ENCODE results near the gene IL9.

Gene IL9

DNA sequence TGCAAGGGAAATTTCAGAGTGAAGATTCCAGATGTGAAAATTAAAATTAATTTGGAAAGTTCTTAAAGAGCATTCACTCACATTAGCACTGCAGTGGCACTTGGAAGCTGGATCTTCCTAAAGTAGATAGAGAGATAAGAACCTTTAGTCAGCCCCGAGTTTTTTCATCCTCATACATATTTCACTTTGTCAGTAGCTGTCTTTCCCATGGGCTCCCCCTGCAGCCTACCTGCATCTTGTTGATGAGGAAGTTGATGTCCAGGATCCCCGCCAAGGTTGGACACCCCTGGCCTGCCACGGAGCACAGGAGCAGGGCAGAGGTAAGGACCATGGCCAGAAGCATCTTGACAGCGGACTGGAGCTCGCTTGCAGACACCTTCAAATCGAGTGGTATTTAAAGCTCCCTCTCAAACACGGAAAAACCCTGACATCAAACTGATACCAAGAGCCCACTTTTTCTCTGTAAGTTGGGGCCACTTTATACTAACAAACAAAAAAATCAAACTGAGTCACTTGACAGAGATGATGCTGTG is at the start of gene IL9:
IL9 (minus strand) TSS at position 368 of the 533 bp plus-strand sequence; CDS start at position 343, 25 bp downstream.
- no peak for DNase-seq (ENCODE audit: low read depth)

- no peak for DNase-seq (ENCODE audit: low read depth)
Measured at GRCh38 chr5:135944967-135945560, 49.4 kb upstream of the IL9 start.

DNA sequence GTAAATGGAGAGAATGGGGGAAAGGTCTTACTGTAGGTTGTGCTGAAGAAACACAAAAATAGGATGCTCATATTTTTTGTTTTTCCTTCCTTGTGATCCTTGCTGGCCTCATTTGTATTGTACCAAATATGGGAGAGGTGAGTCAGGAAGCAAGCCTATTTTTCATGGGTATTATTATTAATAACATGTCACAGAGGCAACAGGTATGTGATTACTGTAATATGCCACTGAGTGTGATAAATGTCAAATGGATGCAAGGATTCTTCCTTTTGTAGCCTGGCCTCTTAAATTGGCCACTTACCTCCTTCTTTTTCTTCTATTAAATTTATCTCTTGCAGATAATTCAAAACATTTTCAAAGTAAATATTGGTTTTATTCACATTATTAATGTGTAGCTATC is 48.9 kb upstream of the IL9 start:
- DNase-seq (ENCODE audit: low read depth), result no peak

- no peak for DNase-seq (ENCODE audit: low read depth)
Measured at GRCh38 chr5:135942202-135942771, 46.6 kb upstream of the IL9 start.

- no peak for DNase-seq (ENCODE audit: low read depth)
Measured at GRCh38 chr5:135941711-135942110, 46.1 kb upstream of the IL9 start.

GRCh38 chr5:135937245-135937911 is 41.7 kb upstream of the IL9 start:
- DNase-seq (ENCODE audit: low read depth), result no peak

DNA sequence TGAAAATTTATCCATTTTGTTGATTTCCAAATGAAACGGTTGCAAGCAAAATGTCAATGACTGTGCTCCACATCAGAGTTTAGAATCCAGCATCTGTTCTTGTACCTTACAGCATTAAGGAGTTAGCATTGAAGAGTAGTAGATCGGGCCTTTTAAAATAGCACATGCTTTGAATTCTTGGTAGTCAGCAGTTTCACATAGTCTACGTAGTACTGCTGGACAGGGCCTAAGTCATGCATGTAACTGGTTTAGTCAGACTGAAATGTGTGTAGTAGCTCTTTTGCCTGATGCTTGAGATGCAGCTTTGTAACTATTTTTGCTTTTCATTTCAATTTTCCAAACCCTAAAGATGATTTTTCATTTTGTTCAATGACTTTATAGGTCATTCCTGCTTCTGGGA is 39.3 kb upstream of the IL9 start:
- DNase-seq (ENCODE audit: low read depth), result no peak

GRCh38 chr5:135930949-135931295 is 35.3 kb upstream of the IL9 start:
- DNase-seq (ENCODE audit: low read depth), result no peak

- DNase-seq (ENCODE audit: low read depth), result no peak
Measured at GRCh38 chr5:135930029-135930948, 34.6 kb upstream of the IL9 start.

DNA sequence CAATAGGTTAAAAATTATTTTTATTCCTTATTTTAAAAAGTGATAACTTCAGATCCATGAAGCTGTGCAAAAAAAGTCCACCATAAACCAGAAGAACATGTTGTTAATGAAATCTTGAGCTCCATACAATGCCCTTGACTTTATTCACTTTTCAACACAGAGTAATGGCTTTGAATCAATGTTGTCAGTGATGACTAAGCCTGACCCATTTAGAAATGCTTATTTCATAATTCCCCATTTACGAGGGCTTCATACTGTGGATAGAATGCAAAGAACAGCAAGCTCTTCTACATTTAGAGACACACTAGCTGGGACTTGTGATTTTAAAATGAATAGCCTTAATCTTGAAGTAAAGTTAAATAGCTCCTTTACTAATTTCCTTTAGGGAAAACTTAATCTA is 25.7 kb upstream of the IL9 start:
- no peak for DNase-seq (ENCODE audit: low read depth)

GRCh38 chr5:135920199-135920598 is 24.6 kb upstream of the IL9 start:
- no peak for DNase-seq (ENCODE audit: low read depth)

GRCh38 chr5:135916638-135917263 is 21.1 kb upstream of the IL9 start:
- DNase-seq (ENCODE audit: low read depth), result no peak

DNA sequence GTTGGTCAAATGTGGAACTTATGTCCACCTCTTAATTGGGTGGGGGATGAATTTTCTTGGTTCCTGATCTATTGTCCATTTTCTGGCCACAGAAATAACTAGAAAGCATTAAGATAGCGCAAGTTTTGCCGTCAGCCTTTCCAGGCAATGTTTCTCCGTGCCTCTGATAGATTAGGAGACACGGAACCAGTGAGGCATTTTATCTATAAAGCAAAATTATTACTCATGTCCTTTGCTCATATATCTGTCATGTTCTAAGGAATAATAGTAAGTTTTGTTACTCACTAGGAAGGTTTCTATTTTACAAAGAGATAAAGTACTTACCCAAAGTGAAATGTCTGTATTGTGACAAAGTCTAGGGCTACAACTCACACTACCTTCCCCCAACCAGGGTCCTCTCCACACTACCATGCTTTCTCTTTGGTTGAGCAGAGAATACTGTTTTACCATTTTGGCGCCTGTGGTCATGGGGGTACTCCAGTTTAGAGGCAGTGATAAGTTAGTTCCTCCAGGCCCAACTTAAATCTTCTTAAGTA is 19.9 kb upstream of the IL9 start:
- DNase-seq (ENCODE audit: low read depth), result no peak

- no peak for DNase-seq (ENCODE audit: low read depth)
Measured at GRCh38 chr5:135913713-135914626, 18.3 kb upstream of the IL9 start.

DNA sequence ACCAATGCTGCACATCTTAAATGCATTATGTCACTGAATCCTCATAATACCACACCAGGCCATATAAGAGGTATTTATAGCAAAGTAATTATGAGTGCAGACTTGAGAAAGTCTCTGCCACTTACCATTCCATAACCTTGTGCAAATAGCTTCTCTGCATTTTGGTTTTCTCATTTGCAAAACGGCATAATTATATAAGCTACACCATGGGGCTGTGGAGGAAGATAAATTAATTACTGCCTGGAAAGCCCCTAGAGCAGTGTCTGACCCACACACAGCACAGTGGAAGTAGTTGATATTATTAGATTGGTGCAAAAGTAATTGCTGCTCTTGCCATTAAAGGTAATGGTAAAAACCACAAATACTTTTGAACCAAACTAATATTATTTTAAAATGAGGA is 9.5 kb upstream of the IL9 start:
- no peak for DNase-seq (ENCODE audit: low read depth)

DNA sequence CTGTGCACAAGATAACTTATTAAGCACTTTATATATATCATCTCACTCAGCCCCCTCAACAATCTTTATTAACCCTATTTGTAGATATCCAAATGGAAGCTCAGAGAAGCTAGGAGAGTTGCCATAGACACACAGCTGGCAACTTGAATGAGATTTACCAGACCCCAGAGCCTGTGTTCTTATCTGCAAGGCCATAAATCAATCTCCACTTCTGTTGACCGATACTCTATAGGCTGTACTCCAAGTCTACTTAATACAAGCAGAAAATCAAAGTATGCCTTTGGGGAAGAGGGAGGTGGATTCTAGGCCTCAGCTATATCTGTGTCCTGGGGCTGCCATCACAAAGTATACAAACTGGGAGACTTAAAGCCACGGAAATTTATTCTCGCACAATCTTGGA is 6.0 kb upstream of the IL9 start:
- no peak for DNase-seq (ENCODE audit: low read depth)

GRCh38 chr5:135900276-135900675 is 4.6 kb upstream of the IL9 start:
- no peak for DNase-seq (ENCODE audit: low read depth)

DNA sequence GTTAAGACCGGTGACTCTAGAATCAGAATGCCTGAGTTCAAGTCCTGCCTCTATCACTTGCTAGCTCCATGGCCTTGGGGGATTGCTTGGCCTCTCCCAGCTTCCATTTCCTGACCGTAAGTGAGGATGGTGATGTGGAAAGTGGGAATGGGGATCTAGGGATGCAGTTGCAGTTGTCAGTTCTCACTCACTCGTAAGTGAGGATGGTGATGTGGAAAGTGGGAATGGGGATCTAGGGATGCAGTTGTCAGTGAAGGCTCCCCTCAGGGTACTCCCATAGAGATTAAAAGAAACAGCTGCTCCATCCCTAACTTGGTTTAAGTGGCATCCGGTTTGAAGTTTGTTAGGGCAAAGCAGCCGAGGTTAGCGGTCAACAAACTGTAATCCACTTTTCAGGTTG is 3.0 kb upstream of the IL9 start:
- no peak for DNase-seq (ENCODE audit: low read depth)

GRCh38 chr5:135894789-135895188 is 852 bp downstream of the IL9 start:
- no peak for DNase-seq (ENCODE audit: low read depth)

DNA sequence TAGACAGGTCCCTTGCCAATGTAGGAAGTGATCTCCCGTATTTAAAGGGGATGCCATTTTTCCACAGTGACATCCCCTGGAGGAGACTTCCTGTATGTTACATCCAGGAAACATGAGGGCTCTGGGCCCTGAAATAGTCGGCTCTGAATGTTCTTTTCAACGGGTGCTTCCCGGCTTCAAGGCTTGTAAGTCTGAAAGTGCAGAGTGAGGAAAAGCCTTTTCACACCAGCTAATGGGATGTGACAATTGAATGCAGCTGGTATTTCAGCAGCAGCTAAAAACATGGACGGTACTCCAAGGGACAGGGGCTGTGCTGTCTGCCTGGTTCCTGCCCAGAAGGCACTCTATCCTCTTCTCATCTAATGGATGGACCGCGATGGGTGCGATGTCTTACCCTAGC is 1.4 kb downstream of the IL9 start:
- no peak for DNase-seq (ENCODE audit: low read depth)

DNA sequence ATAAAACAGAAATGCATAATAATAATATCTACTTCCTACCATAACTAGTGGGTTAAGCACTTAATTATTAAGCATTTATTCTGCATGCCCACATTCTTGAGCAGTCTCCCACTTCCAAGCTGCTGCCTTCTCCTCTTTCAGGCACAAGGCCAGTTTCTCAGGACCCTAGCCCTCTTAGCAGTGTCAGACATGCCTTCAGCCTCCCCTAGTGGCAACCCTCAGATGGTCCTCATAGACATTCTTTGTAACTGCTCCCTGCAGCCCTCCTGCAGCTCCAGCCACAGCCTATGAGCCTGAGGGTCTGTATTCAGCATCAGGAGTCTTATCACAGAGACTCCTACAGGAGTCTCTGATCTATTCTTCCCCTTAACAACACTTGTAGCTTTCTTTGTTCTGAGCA is 3.9 kb downstream of the IL9 start:
- DNase-seq (ENCODE audit: low read depth), result no peak
